ENCODE results near the gene REPIN1. TPM values are rescaled to one million over a fixed set of nuclear protein-coding genes. Genes with fewer than 3 reads are reported as not detected.

REPIN1 gene
- total and polyA plus RNA-seq, 9 of the 15 experiments (the other 6 are each of a cell fraction or from before 2014, with no cell fraction given): 8.1 to 283 (median 94.3) TPM

GRCh38 chr7:150368884-150369747 lies 494 bp downstream of the REPIN1 start (continued):
- TF ChIP-seq TBL1XR1 (IDR thresholded peaks at IDR 0.05; ENCODE audit: low read length in 2 of 2) (no peak), ZNF583 (CRISPR knock-in tag; IDR thresholded peaks at IDR 0.05) (no peak), TOE1 (IDR thresholded peaks at IDR 0.05; ENCODE audit: borderline replicate concordance) (0 out of 2 replicates have a peak, but pooled peaks have one; percentile 7), TOE1 (CRISPR knock-in tag; IDR thresholded peaks at IDR 0.05; ENCODE audit: borderline replicate concordance, low read depth) (no peak), NFXL1 (CRISPR knock-in tag; IDR thresholded peaks at IDR 0.05) (no peak), FOXO4 (CRISPR knock-in tag; IDR thresholded peaks at IDR 0.05) (0 out of 2 replicates have a peak, but pooled peaks have one; percentile 73), THRAP3 (IDR thresholded peaks at IDR 0.05; ENCODE audit: borderline replicate concordance) (no peak), KLF13 (tag; IDR thresholded peaks at IDR 0.05; ENCODE audit: borderline replicate concordance, low read depth) (no peak), THAP7 (CRISPR knock-in tag; IDR thresholded peaks at IDR 0.05) (no peak), HMG20B (CRISPR knock-in tag; IDR thresholded peaks at IDR 0.05) (no peak), POLR2B (IDR thresholded peaks at IDR 0.05; ENCODE audit: low read depth, partially characterized antibody) (no peak), ZNF318 (IDR thresholded peaks at IDR 0.05; ENCODE audit: borderline replicate concordance in 1 of 2, low read depth in 1 of 2) (no peak)

Measured in K562 (cell line).